NCI-H524 treated with DMSO at 0.1 percent for 48 hours (cell line): ENCODE measurements around the gene DNAJB11.
A peak's percentile ranks its signal among the peaks of the same experiment; 100 is the strongest.
"Not testable (repeated sequence)": the region's sequence is repeated elsewhere in the genome, so short reads cannot be mapped to it uniquely, and the experiment has no call there.

Experiments
- DNase-seq: peaks from one replicate; lab custom pipeline; 2025; lab: John Stamatoyannopoulos, UW

Gene DNAJB11

DNA sequence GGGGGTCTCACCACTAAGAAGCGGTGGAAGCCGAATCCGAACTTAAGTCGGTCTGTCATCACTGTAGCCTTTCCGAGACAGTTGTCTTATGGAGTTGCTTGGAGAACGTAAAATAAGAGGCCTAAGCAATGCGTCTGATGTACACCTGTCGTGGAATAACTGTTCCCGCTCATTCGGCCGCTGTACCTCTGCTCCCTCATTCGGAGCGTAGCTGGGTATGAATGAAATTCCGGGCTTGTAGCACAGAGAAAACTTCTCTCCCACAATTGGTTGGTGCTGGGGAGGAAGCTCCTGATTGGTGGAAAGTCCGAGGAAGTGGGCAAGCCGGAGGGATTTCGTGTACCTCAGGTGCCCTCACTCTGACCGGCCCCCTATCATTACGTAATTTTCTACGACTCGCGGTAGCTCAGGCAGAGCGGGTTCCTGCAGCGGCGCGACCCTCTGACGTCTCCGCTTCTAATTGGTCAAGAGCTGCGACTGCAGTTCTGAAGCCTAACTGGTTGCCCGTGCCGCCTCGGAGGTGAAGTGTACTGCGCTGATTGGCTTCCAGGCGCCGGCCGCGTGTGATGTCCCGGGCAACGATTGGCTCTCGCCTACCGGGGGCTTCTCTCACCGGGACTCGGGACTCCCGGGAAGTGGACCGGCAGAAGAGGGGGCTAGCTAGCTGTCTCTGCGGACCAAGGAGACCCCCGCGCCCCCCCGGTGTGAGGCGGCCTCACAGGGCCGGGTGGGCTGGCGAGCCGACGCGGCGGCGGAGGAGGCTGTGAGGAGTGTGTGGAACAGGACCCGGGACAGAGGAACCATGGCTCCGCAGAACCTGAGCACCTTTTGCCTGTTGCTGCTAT is at the start of gene DNAJB11:
Gene DNAJB11, plus strand, starts transcription at position 625 of the 845 bp plus-strand sequence. Its CDS starts 178 bp downstream, at position 803.
- peak; percentile 100 for DNase-seq

DNA sequence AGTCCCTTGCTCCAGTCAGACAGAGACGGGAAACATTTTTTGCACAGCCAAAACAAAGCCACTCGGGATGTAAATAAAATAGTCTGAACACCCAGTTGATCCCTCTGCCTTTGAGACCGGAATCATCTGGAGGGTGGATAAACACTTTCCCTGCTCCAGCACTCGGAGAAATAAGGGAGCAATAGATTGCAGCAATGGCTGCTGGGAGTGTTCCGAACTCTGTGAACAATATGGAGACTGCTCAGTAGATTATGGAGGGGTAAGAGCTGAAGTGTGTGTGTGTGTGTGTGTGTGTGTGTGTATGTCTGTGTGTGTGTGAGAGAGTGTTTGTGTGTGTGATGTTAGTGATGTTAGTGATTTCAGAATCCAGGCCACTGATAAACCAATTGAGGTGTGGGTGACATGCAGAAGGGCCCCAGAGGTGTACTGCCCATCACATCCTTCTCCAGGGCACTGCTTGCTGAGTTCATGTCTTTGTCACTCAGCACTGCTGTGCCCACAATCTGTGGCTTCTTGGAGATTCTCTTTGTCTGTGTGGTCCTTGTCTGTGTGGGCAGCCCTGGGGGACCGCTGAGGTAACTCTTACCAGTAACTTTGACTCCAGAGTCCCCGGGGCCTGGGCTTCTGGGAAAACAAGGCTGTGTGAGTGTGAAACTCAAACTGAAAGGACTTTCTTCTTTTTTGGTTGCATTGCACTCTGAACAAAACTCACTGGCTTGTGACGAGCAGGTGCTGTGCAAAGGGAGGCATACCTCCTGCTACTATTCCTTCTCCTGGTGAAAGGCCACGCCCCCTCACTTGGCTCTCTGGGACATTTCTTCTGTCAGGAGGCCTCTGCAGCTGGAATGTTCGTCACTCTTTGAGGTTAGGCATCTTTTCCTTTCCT is 49.3 kb upstream of the DNAJB11 start:
- no peak for DNase-seq

DNA sequence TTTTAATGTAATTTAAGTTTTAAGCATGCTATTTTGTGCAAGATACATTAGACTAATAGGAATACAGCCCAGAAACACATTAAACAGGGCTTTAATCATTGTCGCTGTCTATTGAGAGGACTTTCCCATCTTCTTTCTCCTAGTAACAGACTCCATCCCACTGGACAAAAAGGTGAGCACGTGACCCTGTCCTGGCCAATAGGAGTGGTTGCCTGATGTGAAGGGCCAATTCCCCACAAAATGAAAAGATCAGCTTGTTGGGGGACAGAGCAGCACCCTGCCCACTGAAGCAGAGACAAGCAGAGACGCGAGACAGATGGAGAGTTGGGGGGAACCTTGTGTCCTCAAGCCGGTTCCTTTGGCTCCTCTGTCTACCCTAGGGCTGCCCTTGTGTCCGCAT is 47.5 kb upstream of the DNAJB11 start:
- DNase-seq: no peak

DNA sequence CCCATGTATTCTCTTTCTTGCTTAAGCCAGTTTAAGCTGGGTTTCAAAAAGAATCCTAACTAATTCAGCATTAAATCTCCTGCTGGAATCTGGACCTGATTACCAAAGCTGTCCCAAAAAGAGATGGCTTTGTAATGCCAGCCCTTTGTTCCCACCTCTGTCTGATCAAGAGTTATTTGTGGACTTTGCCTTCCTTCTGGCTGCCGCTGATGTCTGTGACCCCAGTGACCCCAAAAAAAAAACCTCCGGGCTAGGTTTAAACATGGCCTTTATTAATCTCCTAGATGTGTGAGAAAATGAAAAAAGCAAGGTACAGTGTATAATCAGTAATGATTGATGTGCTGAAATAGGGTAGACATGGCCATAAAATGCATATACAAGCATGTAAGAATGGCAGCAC is 47.1 kb upstream of the DNAJB11 start:
- no peak for DNase-seq

DNA sequence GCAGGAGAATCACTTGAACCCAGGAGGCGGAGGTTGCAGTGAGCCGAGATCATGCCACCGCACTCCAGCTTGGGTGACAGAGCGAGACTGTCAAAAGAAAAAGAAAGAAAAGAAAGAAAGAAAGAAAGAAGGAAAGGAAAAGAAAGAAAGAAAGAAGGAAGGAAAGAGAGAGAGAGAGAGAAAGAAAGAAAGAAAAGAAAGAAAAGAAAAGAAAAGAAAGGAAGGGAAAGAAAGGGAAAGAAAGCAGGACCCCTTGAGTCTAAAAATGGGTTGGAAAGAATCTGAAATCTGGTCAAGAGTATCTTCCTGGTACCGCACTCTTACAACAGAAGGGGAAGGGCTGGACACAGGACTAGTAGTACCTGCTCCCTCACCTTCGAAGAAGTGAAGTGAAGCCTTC is 45.9 kb upstream of the DNAJB11 start:
- DNase-seq: no peak

DNA sequence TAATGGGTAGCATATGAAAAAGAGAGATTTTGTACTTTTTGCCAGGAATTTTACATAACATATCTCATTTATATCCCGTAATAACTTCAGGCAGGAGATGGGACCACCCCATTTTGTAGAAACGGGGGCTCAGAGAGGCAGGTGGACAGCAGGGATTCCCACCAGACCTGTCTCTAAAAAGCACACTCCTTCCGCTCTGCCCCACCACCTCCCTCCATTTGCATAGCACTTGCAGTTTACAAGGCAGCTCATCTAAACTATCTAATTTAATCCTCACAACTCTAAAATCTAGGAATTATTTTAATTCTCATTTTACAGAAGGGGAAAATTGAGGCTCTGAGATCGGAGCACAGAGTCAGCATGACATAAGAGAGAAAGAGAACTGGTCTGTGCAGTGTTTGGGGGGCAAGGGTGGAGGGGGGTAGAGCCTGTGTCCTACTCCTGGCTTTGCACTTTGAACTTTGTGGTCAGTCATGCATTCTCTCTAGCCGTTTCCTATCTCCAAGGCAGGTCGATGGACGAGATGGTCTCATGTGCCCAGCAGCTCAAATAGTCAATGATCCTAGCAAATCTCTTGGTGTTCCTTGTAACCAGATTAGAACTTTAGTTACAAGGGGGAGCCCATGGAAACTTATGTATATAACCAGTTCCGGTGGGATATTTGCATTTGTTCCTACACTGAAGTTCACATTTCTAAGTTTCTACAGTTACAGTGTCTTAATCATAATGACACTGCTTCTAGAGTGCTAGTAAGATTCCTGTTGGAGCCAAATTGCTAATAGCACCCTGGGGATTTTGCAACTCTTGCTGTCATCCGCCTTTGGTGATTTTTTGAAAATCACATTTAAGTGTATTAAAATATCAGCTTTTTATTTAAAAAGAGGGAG is 44.9 kb upstream of the DNAJB11 start:
- DNase-seq: no peak

DNA sequence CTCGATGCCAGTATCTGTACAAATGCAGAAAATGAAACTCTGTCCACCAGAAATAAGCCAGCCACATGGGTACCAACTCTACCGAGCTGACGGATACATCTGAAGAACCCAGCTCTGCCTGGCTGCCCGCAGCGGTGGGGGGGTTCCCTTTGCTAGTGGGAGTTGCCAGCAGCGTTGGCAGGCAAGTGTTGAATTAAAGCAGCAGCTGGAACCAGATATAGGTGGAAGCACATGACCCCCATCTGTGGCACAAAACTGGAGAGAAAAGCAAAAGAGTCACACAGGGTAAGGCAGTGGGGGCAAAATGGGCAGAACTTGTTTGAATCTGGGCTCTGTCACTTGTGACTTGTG is 44.3 kb upstream of the DNAJB11 start:
- no peak for DNase-seq

DNA sequence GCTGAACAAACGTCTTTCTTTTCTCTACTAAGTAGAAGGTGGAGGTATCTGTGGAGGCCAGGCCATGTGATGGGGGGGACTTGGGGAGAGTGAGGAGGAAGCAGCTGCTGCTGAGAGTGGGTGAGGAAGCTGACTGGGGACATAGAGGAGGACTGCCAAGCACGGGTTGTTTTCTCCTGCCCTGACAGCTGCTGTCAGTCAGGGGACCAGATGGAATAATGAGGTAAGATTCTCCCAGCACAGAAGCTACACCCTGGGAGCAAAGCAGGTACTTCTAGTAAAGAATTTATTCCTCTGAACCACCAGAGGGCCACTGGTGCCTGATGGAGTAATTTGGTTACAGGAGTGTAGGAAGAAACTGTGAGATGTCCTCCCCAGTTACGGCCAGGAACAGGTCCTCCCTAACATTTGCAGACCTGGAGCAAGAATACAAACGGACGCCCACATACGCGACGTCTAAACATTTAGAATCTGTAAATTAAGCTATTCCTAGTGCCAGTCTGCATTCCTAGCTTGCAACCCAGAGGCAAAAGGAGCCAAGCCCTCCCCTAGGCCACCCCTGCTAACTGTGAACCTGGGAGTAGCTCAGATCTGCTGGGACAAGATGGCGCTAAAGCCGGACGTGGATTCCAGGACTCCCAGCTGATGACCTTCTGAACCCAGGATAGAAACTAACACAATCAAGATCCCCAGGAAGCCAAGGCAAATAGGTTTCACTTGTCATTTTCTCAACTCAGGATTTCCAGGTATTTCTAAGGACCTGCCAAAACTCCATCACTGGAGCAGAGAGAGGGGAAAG is 41.1 kb upstream of the DNAJB11 start:
- peak; percentile 95 for DNase-seq

DNA sequence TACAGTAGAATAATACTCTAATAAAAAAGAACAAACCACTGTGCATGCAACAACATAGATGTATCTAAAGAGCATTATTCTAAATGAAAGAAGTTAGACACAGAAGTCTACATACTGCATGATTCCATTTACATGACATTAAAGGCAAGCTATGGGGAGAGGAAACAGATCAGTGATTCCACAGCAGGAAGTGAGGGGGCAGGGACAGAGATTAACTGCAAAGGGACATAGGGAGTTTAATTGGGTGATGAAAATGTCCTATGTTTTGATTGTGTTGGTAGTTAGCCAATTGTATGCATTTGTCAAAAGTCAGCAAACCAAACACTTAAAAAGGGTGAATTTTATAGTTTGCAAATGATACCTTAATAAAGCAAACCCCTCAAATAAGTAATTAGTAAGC is 40.1 kb upstream of the DNAJB11 start:
- no peak for DNase-seq

DNA sequence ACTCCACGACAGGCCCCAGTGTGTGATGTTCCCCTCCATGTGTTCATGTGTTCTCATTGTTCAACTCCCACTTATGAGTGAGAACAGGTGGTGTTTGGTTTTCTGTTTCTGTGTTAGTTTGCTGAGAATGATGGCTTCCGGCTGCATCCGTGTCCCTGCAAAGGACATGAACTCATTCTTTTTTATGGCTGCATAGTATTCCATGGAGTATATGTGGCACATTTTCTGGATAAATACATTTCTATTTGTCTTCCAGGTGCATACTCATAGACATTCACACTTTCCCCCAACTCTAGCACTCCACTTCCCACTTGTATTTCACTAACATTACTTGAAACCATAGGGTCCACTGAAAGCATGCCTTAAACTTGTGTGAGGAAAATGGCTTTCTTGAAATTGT is 38.8 kb upstream of the DNAJB11 start:
- DNase-seq: not testable (repeated sequence)

DNA sequence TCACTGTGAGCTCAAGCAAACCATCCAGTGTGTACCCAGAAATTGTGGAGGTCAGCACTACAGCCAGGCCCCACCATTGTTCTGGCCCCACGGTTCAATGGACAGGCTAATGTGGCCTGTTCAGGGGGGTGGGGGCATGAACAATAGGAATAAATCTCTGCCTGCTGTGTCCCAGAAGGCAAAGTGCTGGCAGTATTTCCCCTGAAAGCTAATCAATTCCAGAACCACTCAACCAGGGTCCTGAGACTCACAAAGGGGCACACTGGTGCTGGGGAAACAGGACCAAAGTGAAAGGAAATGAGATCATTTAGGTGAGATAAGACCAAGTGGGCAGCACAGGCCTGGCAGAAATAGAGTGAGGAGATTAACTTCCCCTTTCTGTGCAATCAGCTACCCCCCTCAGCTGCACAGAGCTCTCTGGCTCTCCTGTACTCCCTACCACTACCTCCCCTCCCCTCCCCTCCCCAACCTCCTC is 37.9 kb upstream of the DNAJB11 start:
- DNase-seq: no peak

DNA sequence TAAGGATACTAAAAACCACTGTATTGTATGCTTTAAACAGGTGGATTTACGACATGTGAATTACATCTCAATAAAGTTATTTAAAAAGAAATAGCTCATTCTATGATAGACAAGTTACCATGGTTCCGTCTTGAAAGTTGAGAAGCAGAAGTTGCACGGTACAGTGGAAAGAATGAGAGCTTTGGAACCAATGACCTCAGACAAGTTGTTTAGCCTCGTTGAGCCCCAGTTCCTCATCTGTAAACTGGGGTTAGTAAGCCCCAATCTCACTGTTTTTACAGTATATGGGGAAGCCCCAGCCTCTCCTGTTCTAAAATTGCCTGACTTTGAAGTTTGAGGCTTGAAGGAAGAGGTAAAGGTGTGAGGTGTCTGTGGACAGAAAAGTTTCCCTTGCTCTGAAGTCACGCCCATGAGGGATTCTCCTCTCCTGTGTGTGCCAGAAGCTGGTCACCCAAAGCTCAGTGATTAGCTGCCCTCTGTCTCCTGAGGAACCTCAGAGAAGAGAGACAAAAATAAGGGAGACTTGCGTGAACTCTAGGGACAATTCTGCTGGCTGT is 36.3 kb upstream of the DNAJB11 start:
- no peak for DNase-seq

DNA sequence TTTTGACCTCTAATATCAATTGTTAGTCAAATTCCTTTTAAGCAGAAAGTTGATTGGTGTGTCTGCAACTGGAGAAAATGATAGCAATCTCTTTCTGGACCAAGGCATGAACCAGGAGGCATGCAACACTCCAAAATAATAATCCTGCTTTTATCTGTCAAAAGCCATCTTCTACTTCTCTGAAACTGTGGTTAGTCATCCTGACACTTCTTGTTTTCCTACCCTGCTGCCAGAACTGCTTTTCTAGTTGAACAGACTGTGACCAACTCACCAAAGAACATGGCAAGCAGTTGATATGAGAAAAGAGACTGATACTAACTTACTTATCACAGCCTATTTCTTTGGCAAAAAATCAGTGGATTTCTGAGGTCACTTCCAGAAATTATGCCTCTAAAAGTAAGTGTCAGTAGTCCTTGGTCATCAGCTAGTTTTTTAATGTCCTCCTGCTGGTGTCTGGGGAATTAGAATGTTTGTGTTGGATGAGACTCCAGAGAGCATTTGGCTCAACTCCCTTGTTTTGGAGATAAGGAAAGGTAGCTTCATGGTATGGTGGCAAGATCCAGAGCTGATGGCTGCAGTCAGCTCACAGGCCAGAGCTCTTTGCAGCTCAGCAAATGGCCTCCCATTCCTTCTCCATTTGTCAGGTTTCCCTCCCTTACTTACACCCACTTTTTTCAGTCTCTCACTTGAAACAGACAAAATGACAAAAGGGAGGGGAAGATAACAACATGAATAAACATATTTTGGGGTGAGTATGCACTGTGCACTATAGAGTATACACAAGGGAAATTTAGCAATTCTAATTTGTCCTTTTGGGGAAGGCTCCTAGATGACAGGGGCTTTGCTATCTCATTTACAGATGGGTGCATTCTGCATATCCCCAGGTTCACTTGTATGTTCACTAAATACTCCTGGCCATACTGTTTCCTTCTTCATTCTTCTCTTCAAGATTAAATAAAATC is 33.4 kb upstream of the DNAJB11 start:
- DNase-seq: no peak

DNA sequence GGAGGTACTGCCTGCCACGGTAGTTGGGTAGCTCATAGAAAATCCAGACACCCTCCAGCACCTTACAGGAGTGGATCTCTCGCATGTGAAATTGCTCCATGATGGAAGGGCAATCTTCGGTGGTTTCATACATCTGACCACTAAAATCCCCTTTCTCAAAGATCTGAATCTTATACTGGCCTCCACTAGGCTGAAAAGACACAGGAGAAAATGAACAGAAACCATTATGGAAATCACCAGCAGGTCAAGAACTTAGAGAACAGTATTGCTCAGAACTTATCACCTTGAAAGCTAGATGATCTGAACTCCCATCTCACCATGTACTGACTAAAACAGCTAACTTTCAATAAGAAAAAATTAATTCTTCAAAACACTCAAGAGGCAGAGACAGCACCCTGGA is 31.7 kb upstream of the DNAJB11 start:
- DNase-seq: no peak

DNA sequence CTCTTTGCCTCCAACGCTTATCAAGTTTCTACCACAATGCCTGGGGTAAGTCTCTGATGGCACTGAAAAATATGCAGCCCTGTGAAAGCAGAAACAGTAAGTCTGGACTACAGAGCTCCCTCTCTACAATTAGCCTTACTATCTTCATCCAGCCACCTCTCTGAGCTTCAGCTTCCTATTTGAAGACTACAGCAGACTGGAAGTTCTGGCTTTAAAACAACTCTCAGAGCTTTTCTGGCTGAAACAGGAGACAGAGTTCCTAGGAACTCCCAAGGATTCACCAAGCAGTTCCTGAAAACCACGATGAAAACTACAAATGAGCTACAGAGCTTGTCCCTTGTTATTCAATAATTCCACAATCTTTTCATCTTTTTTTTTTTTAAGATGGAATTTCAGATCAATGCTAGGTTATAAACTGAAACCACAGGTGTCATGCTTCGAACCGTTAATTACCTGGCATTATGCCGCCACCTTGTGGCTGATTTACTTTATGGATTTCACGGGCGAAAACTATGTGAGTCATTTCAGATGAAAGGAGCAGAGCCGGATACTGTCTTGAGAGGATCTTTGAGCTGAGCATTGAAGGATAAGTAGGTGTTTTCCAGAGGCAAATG is 30.2 kb upstream of the DNAJB11 start:
- peak; percentile 30 for DNase-seq

DNA sequence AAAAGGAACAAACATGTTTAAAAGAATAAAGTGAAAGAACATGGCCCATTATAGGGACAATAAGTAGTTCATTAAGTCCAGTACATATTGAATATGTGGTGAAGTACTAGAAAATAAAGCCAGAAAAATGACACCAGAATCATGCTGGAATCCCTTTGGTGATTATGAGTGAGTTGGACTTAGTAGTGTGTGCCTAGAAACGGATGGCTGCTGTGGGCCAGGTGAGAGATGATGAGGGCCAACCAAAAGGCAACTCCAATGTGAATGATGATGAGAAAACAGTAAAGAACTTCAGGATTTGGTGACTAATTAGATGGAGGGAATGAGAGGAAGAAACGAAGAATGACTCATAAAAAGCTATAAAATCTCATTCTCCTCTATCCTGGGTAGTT is 29.7 kb upstream of the DNAJB11 start:
- DNase-seq: no peak

DNA sequence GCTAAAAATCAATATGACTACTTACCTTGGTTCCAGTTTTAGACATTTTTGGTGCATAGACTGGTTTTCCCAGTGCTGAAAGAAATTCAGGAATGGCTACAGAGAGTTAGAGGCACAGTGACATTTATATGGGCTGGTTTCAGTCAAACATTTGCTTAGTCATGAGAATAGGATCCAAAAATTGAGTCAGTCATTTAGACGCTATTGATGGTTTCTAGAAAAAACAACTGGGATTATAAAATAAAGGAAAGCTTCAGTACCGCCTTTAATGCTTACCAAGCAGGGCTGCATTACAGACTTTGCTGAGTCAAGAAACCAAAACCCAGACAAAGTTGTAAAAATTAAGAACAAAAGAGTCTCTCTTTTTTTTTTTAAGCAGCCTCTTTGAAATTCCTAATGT is 26.2 kb upstream of the DNAJB11 start, which contains the start of gene CRYGS:
Gene CRYGS, minus strand, starts transcription at position 100 of the 400 bp plus-strand sequence. Its CDS starts 54 bp downstream, at position 46.
- no peak for DNase-seq

DNA sequence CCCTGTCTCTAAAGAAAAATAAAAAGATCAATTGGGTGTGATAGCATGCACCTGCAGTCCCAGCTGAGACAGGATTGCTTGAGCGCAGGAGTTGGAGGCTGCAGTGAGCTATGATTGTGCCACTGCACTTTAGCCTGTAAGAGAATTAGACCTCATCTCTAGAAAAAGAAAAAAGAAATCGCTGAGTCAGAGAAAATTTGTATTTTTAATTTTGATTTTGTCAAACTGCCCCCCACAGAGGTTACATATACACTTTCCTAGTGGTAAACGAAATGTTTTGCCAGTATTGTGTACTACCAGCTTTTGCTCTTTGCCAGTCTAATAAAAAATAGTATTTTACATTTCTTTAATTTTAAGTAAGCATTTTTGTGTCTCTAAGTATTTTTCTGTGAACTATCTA is 21.0 kb upstream of the DNAJB11 start:
- no peak for DNase-seq

DNA sequence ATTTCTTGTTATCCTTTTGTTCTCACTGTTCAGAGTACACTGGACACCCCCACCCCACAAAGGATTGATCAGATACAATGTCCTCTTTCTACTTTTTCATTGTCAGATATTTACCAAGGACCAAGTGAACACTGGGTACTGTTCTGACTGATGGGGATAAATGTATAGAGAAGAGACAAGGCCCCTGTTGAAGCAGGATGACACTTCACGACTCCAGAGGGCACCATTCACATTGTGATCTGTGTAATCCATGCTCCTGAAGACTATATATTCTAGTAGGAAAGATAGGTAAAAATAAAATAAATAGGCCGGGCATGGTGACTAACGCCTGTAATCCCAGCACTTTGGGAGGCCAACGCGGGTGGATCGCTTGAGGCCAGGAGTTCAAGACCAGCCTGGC is 19.1 kb upstream of the DNAJB11 start:
- no peak for DNase-seq
